HepG2 (cell line): ENCODE measurements around the gene SHFL. TPM values are rescaled to one million over a fixed set of nuclear protein-coding genes. Genes with fewer than 3 reads are reported as not detected.

Source experiments
- ARID3A ChIP-seq: IDR thresholded peaks from 2 replicates; pipeline ENCODE4 v1.6.1; 2012; ENCODE audit warnings: low read depth, low read length, improper control_type of control experiment
- IRF9 ChIP-seq: sonication (generic); formaldehyde crosslinking; IDR thresholded peaks from 2 replicates; pipeline ENCODE4 v1.8.0; 2022; ENCODE audit warnings: missing genetic modification reagents, mild to moderate bottlenecking, borderline replicate concordance
- MIER2 ChIP-seq: IDR thresholded peaks from 2 replicates; pipeline ENCODE4 v1.6.1; 2016; ENCODE audit warnings: missing biosample characterization, missing genetic modification reagents
- MIXL1 ChIP-seq: IDR thresholded peaks from 2 replicates; pipeline ENCODE4 v1.6.1; 2016
- MLX ChIP-seq: IDR thresholded peaks from 2 replicates; pipeline ENCODE4 v1.6.1; 2016
- SALL1 ChIP-seq: sonication (generic); formaldehyde crosslinking; IDR thresholded peaks from 2 replicates; pipeline ENCODE4 v1.8.0; 2022; ENCODE audit warnings: mild to moderate bottlenecking, missing genetic modification reagents
- ZHX2 ChIP-seq, 2 experiments: sonication (generic) in 1 of 2; formaldehyde crosslinking in 1 of 2; IDR thresholded peaks; 2 replicates each; pipeline versions ENCODE4 v1.6.1 to v1.9.0; 2014 to 2022; ENCODE audit warnings: antibody characterized with exemption in 1 of 2, borderline replicate concordance in 1 of 2, inconsistent platforms in 1 of 2, low read depth in 1 of 2, missing genetic modification reagents in 1 of 2
- ZNF572 ChIP-seq: sonication (generic); formaldehyde crosslinking; IDR thresholded peaks from 2 replicates; pipeline ENCODE4 v1.5.1; 2020; ENCODE audit warnings: mild to moderate bottlenecking, missing genetic modification reagents
- ZNF7 ChIP-seq: IDR thresholded peaks from 2 replicates; pipeline ENCODE4 v1.6.1; 2016; ENCODE audit warnings: missing biosample characterization, missing genetic modification reagents
- polyA plus RNA-seq, 8 experiments: library from polyadenylated mRNA; depleted of rRNA in 3 of 8; stranded (reverse) in 7 of 8; unstranded in 1 of 8; fragments of >200 nt; fragmentation: Illumina TruSeq in 4 of 8; extraction: Trizol in 4 of 8; gene quantifications; 2 replicates each; pipeline versions ENCODE4 v1.2.1 to v1.2.3, GENCODE V29; 2011 to 2016; ENCODE audit warnings: low read depth in 4 of 8, missing spikeins in 1 of 8, mixed read lengths in 1 of 8; ENCODE audit not compliant: insufficient read depth in 1 of 8
- total RNA-seq, 5 experiments: library from RNA; depleted of rRNA; stranded (reverse); fragments of >200 nt; fragmentation: Illumina TruSeq; extraction: Trizol; gene quantifications; 2 replicates each; pipeline ENCODE4 v1.2.3, GENCODE V29; 2016; ENCODE audit warnings: low read depth in 1 of 5
- TF ChIP-seq, protein P1 (sequence below): sonication (generic); formaldehyde crosslinking; IDR thresholded peaks from 2 replicates; pipeline ENCODE4 v1.5.0; 2020; ENCODE audit warnings: mild to moderate bottlenecking, missing genetic modification reagents
- TF ChIP-seq, protein P2 (sequence below): sonication (generic); formaldehyde crosslinking; IDR thresholded peaks from 2 replicates; pipeline ENCODE4 v1.8.1; 2023; ENCODE audit warnings: missing genetic modification reagents, mild to moderate bottlenecking, borderline replicate concordance
- TF ChIP-seq, protein P3 (sequence below): sonication (generic); formaldehyde crosslinking; IDR thresholded peaks from 2 replicates; pipeline ENCODE4; 2020; ENCODE audit warnings: missing genetic modification reagents, mild to moderate bottlenecking, borderline replicate concordance

SHFL gene
- total and polyA plus RNA-seq, 2 of the 13 experiments (the other 11 are each of a cell fraction or from before 2014, with no cell fraction given), result 12.3 to 36.4 TPM

DNA sequence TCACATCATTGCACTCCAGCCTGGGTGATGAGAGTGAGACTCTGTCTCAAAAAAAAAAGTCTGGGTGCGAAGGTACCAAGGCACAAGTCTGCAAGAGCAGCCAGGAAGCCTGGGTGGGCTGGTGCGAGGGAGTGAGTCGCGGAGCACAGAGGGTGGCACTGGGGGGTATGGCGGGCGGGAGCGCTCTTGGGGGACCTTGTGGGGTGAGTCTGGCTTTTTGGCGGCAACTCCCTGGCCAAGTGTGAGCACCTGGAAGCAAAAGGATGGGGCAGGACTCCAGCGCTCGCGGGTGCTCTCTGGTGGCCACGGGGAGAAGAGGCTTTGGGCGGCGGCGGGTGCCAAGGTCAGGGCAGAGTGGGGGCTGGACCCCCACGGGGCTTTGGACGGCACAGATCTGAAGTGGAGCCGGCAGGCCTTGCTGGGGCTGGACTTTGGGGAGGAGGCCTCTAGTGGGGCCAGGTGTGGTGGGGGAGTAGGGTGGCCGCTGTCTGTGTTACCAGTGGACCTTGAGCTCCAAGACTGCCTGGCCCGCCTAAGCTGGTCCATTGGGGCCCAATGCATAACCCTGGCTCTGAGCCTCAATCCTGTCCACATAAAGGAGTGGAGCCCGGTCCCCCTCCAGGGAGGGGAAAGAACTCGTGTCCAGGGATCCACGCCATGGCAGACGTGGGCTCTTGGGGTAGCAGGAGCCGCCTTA lies 26.9 kb downstream of the SHFL start (continued):
- TF ChIP-seq ZHX2 (IDR thresholded peaks at IDR 0.05; ENCODE audit: low read depth) (no peak), ZHX2 (CRISPR knock-in tag; IDR thresholded peaks at IDR 0.05; ENCODE audit: borderline replicate concordance) (no peak), IRF9 (CRISPR knock-in tag) (no peak), MLX (CRISPR knock-in tag) (no peak), SALL1 (peak; percentile 52), MIXL1 (CRISPR knock-in tag) (0 out of 2 replicates have a peak, but pooled peaks have one; percentile 5), MIER2 (no peak), ZNF7 (no peak), ARID3A (no peak), ZNF572 (CRISPR knock-in tag) (no peak)
- TF ChIP-seq, protein P1, sequence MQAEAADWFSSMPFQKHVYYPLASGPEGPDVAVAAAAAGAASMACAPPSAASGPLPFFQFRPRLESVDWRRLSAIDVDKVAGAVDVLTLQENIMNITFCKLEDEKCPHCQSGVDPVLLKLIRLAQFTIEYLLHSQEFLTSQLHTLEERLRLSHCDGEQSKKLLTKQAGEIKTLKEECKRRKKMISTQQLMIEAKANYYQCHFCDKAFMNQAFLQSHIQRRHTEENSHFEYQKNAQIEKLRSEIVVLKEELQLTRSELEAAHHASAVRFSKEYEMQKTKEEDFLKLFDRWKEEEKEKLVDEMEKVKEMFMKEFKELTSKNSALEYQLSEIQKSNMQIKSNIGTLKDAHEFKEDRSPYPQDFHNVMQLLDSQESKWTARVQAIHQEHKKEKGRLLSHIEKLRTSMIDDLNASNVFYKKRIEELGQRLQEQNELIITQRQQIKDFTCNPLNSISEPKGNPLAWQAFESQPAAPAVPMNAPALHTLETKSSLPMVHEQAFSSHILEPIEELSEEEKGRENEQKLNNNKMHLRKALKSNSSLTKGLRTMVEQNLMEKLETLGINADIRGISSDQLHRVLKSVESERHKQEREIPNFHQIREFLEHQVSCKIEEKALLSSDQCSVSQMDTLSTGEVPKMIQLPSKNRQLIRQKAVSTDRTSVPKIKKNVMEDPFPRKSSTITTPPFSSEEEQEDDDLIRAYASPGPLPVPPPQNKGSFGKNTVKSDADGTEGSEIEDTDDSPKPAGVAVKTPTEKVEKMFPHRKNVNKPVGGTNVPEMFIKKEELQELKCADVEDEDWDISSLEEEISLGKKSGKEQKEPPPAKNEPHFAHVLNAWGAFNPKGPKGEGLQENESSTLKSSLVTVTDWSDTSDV (CRISPR knock-in tag), result 0 out of 2 replicates have a peak, but pooled peaks have one; percentile 74
- TF ChIP-seq, protein P2, sequence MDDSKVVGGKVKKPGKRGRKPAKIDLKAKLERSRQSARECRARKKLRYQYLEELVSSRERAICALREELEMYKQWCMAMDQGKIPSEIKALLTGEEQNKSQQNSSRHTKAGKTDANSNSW (CRISPR knock-in tag), result no peak
- TF ChIP-seq, protein P3, sequence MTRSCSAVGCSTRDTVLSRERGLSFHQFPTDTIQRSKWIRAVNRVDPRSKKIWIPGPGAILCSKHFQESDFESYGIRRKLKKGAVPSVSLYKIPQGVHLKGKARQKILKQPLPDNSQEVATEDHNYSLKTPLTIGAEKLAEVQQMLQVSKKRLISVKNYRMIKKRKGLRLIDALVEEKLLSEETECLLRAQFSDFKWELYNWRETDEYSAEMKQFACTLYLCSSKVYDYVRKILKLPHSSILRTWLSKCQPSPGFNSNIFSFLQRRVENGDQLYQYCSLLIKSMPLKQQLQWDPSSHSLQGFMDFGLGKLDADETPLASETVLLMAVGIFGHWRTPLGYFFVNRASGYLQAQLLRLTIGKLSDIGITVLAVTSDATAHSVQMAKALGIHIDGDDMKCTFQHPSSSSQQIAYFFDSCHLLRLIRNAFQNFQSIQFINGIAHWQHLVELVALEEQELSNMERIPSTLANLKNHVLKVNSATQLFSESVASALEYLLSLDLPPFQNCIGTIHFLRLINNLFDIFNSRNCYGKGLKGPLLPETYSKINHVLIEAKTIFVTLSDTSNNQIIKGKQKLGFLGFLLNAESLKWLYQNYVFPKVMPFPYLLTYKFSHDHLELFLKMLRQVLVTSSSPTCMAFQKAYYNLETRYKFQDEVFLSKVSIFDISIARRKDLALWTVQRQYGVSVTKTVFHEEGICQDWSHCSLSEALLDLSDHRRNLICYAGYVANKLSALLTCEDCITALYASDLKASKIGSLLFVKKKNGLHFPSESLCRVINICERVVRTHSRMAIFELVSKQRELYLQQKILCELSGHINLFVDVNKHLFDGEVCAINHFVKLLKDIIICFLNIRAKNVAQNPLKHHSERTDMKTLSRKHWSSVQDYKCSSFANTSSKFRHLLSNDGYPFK (CRISPR knock-in tag), result 0 out of 2 replicates have a peak, but pooled peaks have one; percentile 28
